Hepatocyte (in vitro differentiated cells): ENCODE measurements around the gene CHID1. TPM values are rescaled to one million over a fixed set of nuclear protein-coding genes. Genes with fewer than 3 reads are reported as not detected.
A peak's percentile ranks its signal among the peaks of the same experiment; 100 is the strongest.

ENCODE experiments used
- DNase-seq: peaks from one replicate; pipeline ENCODE4 v3.0.0-alpha.2; 2016; ENCODE audit warnings: low spot score
- H2AFZ ChIP-seq: fragments of 200-600 bp; sonication (generic); 2 replicates; pipeline ENCODE4 v1.6.0; 2016; ENCODE audit warnings: antibody characterized with exemption, mild to moderate bottlenecking
- H3K27ac ChIP-seq: fragments of 200-600 bp; sonication (generic); 2 replicates; pipeline ENCODE4 v1.5.1; 2016; ENCODE audit warnings: mild to moderate bottlenecking
- H3K27me3 ChIP-seq: fragments of 200-600 bp; sonication (generic); 2 replicates; pipeline ENCODE4 v1.6.1; 2016
- H3K36me3 ChIP-seq: fragments of 200-600 bp; sonication (generic); replicated peaks from 2 replicates; pipeline ENCODE4 v1.5.1; 2016; ENCODE audit warnings: low read depth; ENCODE audit not compliant: insufficient read depth
- H3K4me1 ChIP-seq: fragments of 200-600 bp; sonication (generic); 2 replicates; pipeline ENCODE4 v1.5.1; 2016; ENCODE audit warnings: mild to moderate bottlenecking, moderate library complexity; ENCODE audit not compliant: insufficient read depth
- H3K4me2 ChIP-seq: fragments of 200-600 bp; sonication (generic); 2 replicates; pipeline ENCODE4 v1.6.0; 2016
- H3K4me3 ChIP-seq: fragments of 200-600 bp; sonication (generic); 2 replicates; pipeline ENCODE4 v1.5.1; 2016; ENCODE audit warnings: mild to moderate bottlenecking
- H3K79me2 ChIP-seq: fragments of 200-600 bp; sonication (generic); 2 replicates; pipeline ENCODE4 v1.6.0; 2017; ENCODE audit warnings: mild to moderate bottlenecking
- H3K9me2 ChIP-seq: fragments of 200-600 bp; sonication (generic); replicated peaks from 2 replicates; pipeline ENCODE4 v1.6.0; 2017; ENCODE audit warnings: mild to moderate bottlenecking; ENCODE audit not compliant: insufficient read depth
- H3K9me3 ChIP-seq: fragments of 200-600 bp; sonication (generic); 2 replicates; pipeline ENCODE4 v1.5.1; 2016; ENCODE audit warnings: low read depth, mild to moderate bottlenecking
- H4K20me1 ChIP-seq: fragments of 200-600 bp; sonication (generic); 2 replicates; pipeline ENCODE4 v1.6.0; 2016; ENCODE audit warnings: mild to moderate bottlenecking; ENCODE audit not compliant: insufficient read depth, poor library complexity, severe bottlenecking
- EZH2 ChIP-seq: fragments of 200-600 bp; sonication (generic); IDR thresholded peaks from 2 replicates; pipeline ENCODE4 v1.6.1; 2016; ENCODE audit warnings: antibody characterized with exemption, mild to moderate bottlenecking, borderline replicate concordance
- EZH2phosphoT487 ChIP-seq: fragments of 200-600 bp; sonication (generic); IDR thresholded peaks from one replicate; pipeline ENCODE4 v1.6.1; 2018; ENCODE audit warnings: antibody characterized with exemption, mild to moderate bottlenecking, low read depth, moderate library complexity; ENCODE audit not compliant: unreplicated experiment, severe bottlenecking
- WGBS: methylation state at CpG from one replicate; pipeline ENCODE4 v1.1.6; 2016; ENCODE audit warnings: low lambda C conversion rate; ENCODE audit errors: missing lambda C conversion rate; 5-methylcytosine and 5-hydroxymethylcytosine counted together
- polyA plus RNA-seq: library from polyadenylated mRNA; unstranded; fragments of >200 nt; fragmentation: Nextera tagmentation; extraction: Ambion mirVana; gene quantifications from 2 replicates; pipeline ENCODE4 v1.2.1, GENCODE V29; 2016
- total RNA-seq: library from RNA; depleted of rRNA; stranded (reverse); fragments of >200 nt; gene quantifications from 2 replicates; pipeline ENCODE4 v1.2.3, GENCODE V29; 2014
- TF ChIP-seq, protein P1 (sequence below): fragments of 200-600 bp; sonication (generic); IDR thresholded peaks from 2 replicates; pipeline ENCODE4 v1.5.1; 2016; ENCODE audit warnings: antibody characterized with exemption, mild to moderate bottlenecking; ENCODE audit not compliant: poor library complexity

CHID1 gene
- total and polyA plus RNA-seq, 2 experiments from 2014 or later: 92.4 to 155 TPM

GRCh38 chr11:871472-871871 is 39.1 kb downstream of the CHID1 start:
- Histone ChIP-seq H3K4me2 (no peak overlapping the region), H3K9me2 (no peaks in the 10 kb centered on the region), H3K4me3 (no peak overlapping the region), H4K20me1 (no peaks in the 10 kb centered on the region), H3K36me3 (no peaks in the 10 kb centered on the region), H3K79me2 (no peaks in the 10 kb centered on the region), H2AFZ (no peak overlapping the region), H3K27me3 (no peaks in the 10 kb centered on the region), H3K4me1 (no peaks in the 10 kb centered on the region), H3K9me3 (no peaks in the 10 kb centered on the region), H3K27ac (no peak overlapping the region)
- TF ChIP-seq, protein P1, sequence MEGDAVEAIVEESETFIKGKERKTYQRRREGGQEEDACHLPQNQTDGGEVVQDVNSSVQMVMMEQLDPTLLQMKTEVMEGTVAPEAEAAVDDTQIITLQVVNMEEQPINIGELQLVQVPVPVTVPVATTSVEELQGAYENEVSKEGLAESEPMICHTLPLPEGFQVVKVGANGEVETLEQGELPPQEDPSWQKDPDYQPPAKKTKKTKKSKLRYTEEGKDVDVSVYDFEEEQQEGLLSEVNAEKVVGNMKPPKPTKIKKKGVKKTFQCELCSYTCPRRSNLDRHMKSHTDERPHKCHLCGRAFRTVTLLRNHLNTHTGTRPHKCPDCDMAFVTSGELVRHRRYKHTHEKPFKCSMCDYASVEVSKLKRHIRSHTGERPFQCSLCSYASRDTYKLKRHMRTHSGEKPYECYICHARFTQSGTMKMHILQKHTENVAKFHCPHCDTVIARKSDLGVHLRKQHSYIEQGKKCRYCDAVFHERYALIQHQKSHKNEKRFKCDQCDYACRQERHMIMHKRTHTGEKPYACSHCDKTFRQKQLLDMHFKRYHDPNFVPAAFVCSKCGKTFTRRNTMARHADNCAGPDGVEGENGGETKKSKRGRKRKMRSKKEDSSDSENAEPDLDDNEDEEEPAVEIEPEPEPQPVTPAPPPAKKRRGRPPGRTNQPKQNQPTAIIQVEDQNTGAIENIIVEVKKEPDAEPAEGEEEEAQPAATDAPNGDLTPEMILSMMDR: no peak
- no peak for TF ChIP-seq EZH2
- TF ChIP-seq EZH2phosphoT487: no peak
- 84% methylated on average over 9 of the region's 9 CpGs for WGBS
- no peak for DNase-seq

- Histone ChIP-seq H3K79me2 (no peaks in the 10 kb centered on the region), H3K9me3 (no peaks in the 10 kb centered on the region), H2AFZ (no peak overlapping the region), H3K4me3 (no peak overlapping the region), H3K4me2 (no peak overlapping the region), H3K4me1 (no peaks in the 10 kb centered on the region), H4K20me1 (no peaks in the 10 kb centered on the region), H3K27me3 (no peaks in the 10 kb centered on the region), H3K9me2 (no peaks in the 10 kb centered on the region), H3K36me3 (no peaks in the 10 kb centered on the region), H3K27ac (no peak overlapping the region)
- DNase-seq: no peak
- TF ChIP-seq EZH2phosphoT487 (no peak), EZH2 (no peak)
- TF ChIP-seq, protein P1: no peak
- 88% methylated on average over 8 of the region's 8 CpGs for WGBS
These were observed 40.2 kb downstream of the CHID1 start for GRCh38 chr11:870418-870817.

DNA sequence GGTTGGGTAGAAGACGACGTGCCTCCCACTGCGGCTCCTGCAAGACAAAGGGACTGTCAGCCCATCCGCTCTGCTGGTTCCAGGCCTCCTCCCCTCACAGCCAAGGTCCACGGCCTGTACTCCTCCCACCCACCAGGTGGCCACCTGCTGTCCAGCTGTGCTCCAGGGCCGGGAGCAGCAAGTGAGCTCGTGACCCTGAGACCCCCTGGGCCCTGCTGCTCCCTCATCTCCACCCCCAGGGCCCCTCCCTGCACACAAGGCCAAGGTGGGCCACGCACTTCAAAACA is 40.5 kb downstream of the CHID1 start:
- no peaks in the 10 kb centered on the region for H3K79me2 ChIP-seq
- H3K9me2 ChIP-seq: no peaks in the 10 kb centered on the region
- H3K27ac ChIP-seq: no peak overlapping the region
- H3K36me3 ChIP-seq: no peaks in the 10 kb centered on the region
- no peak for DNase-seq
- no peak overlapping the region for H3K4me3 ChIP-seq
- WGBS: 44% methylated on average over 5 of the region's 8 CpGs
- no peak overlapping the region for H2AFZ ChIP-seq
- no peak for TF ChIP-seq EZH2
- TF ChIP-seq, protein P1: peak; percentile 22
- H3K4me2 ChIP-seq: no peak overlapping the region
- H3K9me3 ChIP-seq: no peaks in the 10 kb centered on the region
- H4K20me1 ChIP-seq: no peaks in the 10 kb centered on the region
- H3K4me1 ChIP-seq: no peaks in the 10 kb centered on the region
- no peaks in the 10 kb centered on the region for H3K27me3 ChIP-seq

DNA sequence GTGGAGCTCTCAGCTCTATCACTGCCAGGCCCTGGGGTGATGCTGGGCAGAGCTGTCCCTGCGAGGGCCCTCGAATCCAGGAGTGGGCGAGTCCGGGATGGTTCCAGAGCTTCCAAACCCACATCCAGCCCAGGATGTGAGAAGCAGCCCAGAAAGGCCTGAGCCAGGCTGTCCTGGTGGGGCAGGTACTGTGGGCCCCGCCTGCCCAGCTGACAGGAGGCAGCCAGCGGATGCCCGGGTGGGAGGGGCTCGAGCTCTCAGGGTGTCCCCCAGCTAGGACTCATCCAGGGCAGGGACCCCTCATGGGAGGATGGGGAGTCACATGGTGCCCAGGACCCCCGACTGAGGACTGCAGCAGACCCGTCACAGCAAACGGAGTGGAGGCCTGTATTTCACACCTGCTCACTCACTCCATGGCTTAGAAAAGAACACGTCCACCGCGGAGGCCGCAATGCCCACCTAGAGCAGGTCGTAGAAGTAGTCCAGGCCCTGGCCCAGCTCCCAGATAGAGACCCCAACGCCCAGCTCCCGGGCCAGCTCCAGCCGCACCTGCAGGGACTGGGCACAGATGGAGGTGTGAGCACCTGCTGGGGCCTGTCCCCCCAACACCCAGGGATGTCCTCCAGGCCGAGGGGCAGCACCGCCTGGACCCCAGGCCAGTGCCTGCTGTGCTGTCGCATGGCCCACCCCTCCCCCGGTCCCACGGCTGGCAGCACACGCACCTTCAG is 41.0 kb downstream of the CHID1 start:
- H2AFZ ChIP-seq: no peak overlapping the region
- H3K4me3 ChIP-seq: no peak overlapping the region
- H3K4me1 ChIP-seq: no peaks in the 10 kb centered on the region
- H3K9me3 ChIP-seq: no peaks in the 10 kb centered on the region
- H3K4me2 ChIP-seq: no peak overlapping the region
- no peak for DNase-seq
- H3K27me3 ChIP-seq: no peaks in the 10 kb centered on the region
- no peak overlapping the region for H3K27ac ChIP-seq
- H3K9me2 ChIP-seq: no peaks in the 10 kb centered on the region
- H3K36me3 ChIP-seq: no peaks in the 10 kb centered on the region
- 89% methylated on average over 20 of the region's 25 CpGs for WGBS
- TF ChIP-seq EZH2: no peak
- TF ChIP-seq, protein P1: no peak
- no peak for TF ChIP-seq EZH2phosphoT487
- no peaks in the 10 kb centered on the region for H3K79me2 ChIP-seq
- H4K20me1 ChIP-seq: no peaks in the 10 kb centered on the region
